Muscle of back (tissue), 11 donors: ENCODE results near the gene ZBED2. TPM values are rescaled to one million over a fixed set of nuclear protein-coding genes. Genes with fewer than 3 reads are reported as not detected.

Source experiments
- DNase-seq, 3 donors: peaks; one replicate each; pipeline versions ENCODE4 v3.0.0 to v3.0.0-alpha.2; 2013
- polyA plus RNA-seq, 10 donors: library from polyadenylated mRNA; unstranded; fragments of 120-200 nt; gene quantifications; one replicate each; pipeline ENCODE4 v1.2.1, GENCODE V29; 2013; ENCODE audit not compliant: insufficient read length in 10 of 10

ZBED2 gene
- polyA plus RNA-seq, 10 donors = 0.07 to 0.08 TPM; not detected in 8

- DNase-seq = no peak
These were observed 9.0 kb upstream of the ZBED2 start for GRCh38 chr3:111604119-111604518.

DNA sequence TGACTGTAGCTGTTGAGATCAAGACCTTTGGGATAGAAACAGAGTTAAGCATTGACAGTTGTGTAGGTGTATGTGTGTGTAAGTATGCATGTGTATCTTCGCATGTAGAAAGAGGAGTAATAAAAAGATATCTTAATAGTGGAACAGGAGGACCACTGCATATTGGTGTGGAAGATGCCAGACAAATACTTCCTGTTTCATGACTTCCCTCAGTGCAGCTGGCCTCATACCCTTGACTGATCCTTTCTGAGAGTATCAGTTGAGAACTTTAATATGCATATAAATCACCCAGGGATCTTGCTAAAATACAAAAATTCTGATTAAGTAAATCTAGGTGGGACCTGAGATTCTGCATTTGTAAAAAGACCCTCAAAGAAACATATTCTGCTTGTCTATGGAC lies 8.5 kb upstream of the ZBED2 start:
- DNase-seq = no peak

DNA sequence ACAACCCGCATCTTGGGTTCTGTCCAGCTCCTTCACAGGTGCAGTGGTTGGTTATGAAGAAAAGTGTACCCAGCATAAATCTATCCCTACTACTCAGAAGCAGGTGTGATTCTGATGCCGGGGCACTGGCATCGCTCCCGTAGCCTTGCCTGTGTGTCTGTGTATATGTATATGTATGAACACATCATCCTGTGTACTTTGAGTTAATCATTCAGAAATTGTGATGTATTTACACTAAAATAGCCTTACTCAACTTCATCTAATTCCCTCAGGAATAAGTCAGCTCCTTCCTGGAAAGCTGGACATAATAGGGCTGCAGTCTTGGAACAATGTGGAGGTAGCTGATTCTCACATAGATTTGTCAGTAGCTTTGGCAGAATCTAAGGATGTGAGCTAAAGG lies 6.7 kb upstream of the ZBED2 start:
- no peak for DNase-seq

- DNase-seq = no peak
These were observed 3.4 kb upstream of the ZBED2 start for GRCh38 chr3:111598552-111598951.

- DNase-seq = no peak
These were observed 3.0 kb upstream of the ZBED2 start for GRCh38 chr3:111598139-111598538.

DNA sequence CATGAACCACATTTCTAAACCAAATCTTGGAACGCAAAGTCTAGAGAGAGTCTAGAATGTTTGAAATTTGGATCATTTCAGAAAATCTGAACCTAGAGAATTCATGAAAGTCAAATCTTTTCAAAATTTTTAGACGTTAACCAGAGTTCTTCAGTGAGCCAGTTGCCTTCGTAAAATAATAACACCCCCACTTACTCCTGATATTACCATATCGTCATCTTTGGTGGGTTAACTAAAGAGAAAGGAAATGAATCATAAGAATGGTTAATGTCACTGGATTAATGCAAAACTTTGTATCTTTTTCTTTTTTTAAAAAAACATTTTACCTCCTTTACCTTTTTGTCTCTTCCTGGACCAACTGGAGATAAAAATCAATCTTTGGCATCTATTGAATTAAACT lies 1.2 kb upstream of the ZBED2 start:
- DNase-seq = no peak

GRCh38 chr3:111594781-111595180 lies 365 bp downstream of the ZBED2 start:
- no peak for DNase-seq

GRCh38 chr3:111594205-111594604 lies 941 bp downstream of the ZBED2 start:
- peak in 1 of 3 donors; percentile 32 for DNase-seq

GRCh38 chr3:111593666-111594065 lies 1.5 kb downstream of the ZBED2 start:
- DNase-seq = no peak

DNA sequence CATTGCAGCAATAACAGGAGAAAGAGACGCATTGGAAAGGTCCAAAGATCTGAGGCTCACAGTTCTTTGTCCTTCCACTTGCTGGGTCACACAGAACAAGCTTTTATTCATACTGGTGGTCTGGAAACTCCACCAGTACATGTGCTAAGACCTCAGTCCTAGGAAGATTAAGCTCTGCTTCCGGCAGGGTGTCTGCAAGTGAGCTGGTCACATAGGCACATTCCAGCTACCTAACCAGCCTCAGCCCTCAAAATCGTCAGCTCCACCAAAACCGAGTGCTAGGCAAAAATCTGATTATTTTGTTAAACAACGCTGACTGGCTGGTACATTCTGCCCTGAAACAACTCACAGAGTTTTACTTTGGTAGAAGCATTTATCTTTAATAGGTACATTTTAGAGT lies 2.2 kb downstream of the ZBED2 start:
- DNase-seq = no peak

DNA sequence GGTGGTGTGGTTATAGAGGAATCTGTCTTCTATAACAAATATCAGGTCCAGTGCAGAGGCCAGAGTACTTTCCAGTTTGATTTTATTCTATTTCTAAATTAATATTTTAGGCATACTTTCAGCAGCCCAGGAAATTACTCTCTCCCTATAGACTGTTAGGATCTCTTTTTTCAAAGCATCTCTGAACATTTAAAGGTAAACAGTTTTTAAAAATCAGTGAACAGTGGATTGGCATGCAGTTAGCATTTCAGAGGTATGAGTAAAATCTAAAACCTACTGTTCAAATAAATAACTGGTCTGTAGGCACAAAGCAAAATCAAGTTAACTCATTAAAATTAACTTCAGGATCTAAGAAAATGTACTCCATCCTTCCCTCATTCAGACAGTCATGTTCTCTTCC lies 3.0 kb downstream of the ZBED2 start:
- DNase-seq = no peak

DNA sequence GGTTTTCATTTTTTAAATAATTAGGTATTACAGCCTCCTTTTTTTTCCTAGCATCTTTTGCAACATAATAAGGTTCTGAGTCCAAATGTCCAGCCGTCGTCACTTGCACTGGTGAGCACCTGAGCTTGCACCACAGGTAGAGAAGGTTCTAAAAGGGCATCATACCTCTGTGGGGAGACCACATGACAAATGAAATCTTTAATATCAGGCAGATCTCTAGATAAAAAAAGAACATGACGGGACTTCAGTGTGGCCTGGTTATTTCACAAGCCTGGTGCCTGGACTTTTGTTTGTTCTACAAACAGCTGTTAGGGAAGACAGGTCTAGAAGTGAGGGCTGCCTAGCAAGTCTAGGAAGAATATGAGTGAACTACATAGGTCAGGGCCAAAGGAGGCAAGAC lies 3.6 kb downstream of the ZBED2 start:
- no peak for DNase-seq

DNA sequence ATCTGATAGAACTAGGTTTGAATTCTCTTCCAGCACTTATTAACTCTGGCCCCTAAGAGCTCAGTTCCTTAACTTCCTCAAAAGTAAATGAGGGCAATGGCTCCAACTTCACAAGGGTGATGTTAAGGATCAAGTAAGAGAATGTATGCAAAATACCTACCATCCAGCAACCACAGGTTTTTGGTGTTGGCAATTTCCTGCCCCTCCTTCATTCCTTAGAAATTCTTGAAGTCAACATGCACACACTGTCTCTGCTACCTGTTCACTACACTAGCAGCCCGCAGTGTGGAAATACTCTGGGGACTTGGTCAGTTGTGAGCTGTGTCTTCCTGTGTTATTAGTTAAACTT lies 5.0 kb downstream of the ZBED2 start:
- no peak for DNase-seq

- DNase-seq = no peak
These were observed 5.6 kb downstream of the ZBED2 start for GRCh38 chr3:111589303-111590142.

DNA sequence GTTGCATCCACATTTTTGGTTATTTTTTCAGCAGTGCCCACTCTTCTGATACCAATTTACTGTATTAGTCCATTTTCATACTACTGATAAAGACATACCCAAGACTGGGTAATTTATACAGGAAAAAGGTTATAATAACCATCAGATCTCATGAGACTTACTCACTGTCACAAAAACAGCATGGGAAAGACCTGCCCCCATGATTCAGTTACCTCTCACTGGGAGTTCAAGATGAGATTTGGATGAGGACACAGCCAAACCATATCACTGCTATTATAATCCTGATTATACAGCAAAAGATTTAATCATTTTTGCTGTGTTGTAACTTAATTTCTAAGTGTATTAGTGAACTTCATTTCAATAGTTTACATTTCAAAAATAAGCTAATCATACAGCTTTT lies 6.6 kb downstream of the ZBED2 start:
- DNase-seq = no peak

DNA sequence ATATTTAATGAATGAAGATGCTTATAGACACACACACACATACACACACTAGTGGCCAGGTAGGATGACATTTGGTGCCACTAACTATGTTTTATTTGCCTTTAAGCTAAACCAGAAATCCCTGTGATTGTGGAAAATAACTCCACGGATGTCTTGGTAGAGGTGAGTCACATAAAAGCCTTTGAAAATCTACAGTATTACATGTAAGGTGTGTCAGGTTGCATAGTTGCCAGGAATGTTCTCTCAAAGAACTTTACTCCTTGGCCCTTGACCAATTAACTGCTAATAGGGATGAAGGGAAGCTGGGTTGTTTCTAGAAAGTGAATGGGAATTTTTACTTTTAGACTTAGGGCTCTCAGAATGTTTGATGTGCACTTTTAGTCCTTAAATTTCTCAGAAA lies 9.9 kb downstream of the ZBED2 start:
- DNase-seq = no peak

DNA sequence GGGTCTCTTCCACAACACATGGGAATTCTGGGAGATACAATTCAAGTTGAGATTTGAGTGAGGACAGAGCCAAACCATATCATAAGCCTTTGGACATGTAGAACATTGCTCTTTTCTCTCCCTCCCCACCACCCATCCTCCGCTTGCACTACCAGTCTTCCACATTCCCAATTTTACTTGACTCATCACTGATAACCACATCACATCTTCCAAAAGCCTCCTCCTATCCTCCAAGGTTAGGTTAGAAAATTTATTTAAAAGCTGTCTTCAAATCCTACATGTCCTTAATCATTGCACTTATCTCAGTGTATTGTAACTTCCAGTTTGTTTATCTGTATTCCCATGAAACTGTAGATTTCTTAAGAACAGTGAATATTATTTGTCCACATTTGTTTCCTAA lies 10.4 kb downstream of the ZBED2 start:
- no peak for DNase-seq

GRCh38 chr3:111582120-111582474 lies 13.0 kb downstream of the ZBED2 start:
- peak in 1 of 3 donors; percentile 81 for DNase-seq

DNA sequence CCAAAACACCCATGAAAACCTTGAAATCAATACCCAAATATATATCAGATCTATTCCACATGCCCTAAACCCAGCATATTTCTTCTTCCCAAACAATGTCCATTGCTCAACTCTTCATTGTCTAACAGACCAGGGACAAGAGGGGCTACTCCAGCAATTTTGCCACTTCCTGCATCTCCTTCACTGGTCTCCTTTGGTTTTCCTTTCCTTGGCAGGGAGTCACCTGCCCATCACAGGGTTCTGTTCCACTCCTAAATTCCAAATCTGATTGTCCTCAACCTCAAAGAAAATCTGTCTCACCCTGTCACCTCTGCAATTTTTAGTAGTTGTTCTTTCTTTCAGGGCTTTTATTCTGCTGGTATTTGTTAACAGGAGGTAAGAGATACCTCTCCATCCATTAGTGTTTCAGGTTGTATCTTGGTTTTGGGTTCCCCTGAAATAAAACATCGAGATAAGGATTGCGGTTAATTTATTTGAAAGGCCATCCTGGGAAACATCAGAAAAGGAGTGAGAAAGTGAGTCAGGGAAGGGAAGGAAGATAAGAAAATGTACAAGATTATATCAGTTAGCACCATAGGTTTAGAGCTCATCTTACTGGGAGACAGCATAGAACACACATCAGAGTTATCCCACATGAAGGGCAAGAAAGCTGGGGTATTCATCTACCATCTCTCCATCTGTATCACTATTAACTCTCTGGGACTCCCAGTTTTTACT lies 13.6 kb downstream of the ZBED2 start:
- no peak for DNase-seq

DNA sequence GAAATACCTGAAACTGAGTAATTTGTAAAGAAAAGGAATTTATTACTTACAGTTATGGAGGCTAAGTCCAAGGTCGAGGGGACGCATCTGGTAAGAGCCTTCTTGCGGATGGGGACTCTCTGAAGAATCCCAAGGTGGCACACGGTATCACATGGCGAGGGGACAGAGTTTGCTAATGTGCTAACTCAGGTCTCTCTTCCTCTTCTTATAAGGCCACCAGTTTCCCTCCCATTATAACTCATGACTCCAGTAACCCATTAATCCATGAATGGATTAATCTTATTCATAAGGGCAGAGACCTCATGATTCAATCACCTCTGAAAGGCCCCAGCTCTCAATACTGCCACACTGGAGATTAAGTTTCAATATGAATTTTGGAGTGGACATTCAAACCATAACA lies 15.7 kb downstream of the ZBED2 start:
- no peak for DNase-seq

DNA sequence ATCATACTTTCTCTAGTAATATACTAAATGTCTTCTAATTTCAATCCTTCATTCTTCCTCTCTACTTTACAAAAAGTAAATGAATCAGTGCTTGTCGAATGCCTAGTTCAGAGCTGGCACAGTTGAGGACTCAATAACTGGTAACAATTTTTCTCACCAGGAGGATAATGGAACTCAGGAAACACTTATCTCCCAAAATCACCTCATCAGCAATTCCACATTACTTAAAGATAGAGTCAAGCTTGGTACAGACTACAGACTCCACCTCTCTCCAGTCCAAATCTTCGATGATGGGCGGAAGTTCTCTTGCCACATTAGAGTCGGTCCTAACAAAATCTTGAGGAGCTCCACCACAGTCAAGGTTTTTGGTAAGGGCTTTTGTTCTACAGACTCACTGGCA lies 16.3 kb downstream of the ZBED2 start:
- no peak for DNase-seq

DNA sequence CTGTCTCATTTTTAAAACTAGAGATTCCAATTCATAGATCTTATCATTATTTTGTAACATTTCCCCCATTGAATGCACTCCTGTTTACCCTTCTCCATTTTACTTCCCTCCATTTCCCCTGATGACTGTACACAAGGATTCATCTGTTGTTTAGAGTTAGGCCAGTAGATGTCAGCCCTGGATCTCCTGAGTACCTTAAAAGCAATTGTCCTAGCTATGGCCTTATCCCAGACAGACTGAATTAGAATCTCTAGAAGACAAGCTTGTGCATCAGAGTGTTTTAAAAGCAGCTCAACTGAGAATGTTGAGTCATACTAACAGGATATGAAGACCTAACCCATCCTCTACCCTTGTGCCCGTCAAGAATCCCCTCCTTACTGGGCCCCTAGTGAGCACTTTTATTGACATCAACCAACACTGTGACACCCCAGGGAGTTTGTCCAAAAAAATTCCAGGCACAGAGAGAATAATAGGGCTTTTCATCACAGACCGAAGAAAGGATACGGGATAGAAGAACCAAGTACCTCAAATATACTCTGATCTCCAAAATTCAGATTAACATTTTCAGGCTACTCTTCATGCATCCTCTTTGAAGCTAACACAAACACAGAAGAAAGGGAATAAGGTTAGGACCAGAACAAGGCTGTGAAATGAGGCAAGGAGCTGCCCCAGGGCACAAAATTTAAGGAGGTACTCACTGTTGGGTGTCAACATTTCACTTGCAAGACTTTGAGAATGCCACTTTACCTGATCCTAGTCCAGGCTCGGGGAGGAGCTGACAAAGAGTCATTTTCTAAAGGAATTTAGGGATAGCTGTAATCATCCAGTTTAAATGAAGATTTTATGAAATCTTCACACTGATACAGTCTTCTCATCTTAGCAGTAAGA lies 17.1 kb downstream of the ZBED2 start:
- peak; percentile 2 to 54 (median 2) for DNase-seq

GRCh38 chr3:111577113-111577512 lies 18.0 kb downstream of the ZBED2 start:
- no peak for DNase-seq
